CD14-positive monocyte (primary cell): ENCODE measurements around the gene AADAC. TPM values are rescaled to one million over a fixed set of nuclear protein-coding genes. Genes with fewer than 3 reads are reported as not detected.
"Not testable (repeated sequence)": the region's sequence is repeated elsewhere in the genome, so short reads cannot be mapped to it uniquely, and the experiment has no call there.

Experiments
- DNase-seq, 3 donors: peaks; one replicate each; pipeline ENCODE4 v3.0.0-alpha.2; 2011 to 2022
- H2AFZ ChIP-seq: 2 replicates; pipeline ENCODE4 v1.6.0; 2012; ENCODE audit warnings: mild to moderate bottlenecking, low read depth, low read length, inconsistent platforms; ENCODE audit not compliant: insufficient read depth, poor library complexity, severe bottlenecking
- H3K27ac ChIP-seq, 2 donors: 1 replicate in 1 of 2; 2 replicates in 1 of 2; pipeline ENCODE4 v1.5.1; 2012 to 2013; ENCODE audit warnings: low read length in 2 of 2, control low read depth in 1 of 2, inconsistent platforms in 1 of 2, low read depth in 1 of 2, mild to moderate bottlenecking in 1 of 2
- H3K27me3 ChIP-seq, 2 donors: one replicate each; pipeline versions ENCODE4 v1.6.0 to v1.6.1; 2011 to 2013; ENCODE audit warnings: low read length in 2 of 2; ENCODE audit not compliant: control insufficient read depth in 2 of 2, insufficient read depth in 2 of 2
- H3K36me3 ChIP-seq, 2 donors: replicated peaks in 1 of 2; 1 replicate in 1 of 2; 2 replicates in 1 of 2; pipeline versions ENCODE4 v1.5.1 to v1.6.1; 2012 to 2013; ENCODE audit warnings: low read length in 2 of 2, control low read depth in 1 of 2, inconsistent platforms in 1 of 2, mild to moderate bottlenecking in 1 of 2; ENCODE audit not compliant: insufficient read depth in 2 of 2, control insufficient read depth in 1 of 2
- H3K4me1 ChIP-seq, 2 donors: 1 replicate in 1 of 2; 2 replicates in 1 of 2; pipeline versions ENCODE4 v1.5.1 to v1.6.1; 2012 to 2013; ENCODE audit warnings: low read length in 2 of 2, control low read depth in 1 of 2, inconsistent platforms in 1 of 2, mild to moderate bottlenecking in 1 of 2, moderate library complexity in 1 of 2; ENCODE audit not compliant: insufficient read depth in 2 of 2, control insufficient read depth in 1 of 2
- H3K4me2 ChIP-seq: replicated peaks from 2 replicates; pipeline ENCODE3; 2012; ENCODE audit warnings: low read length, moderate library complexity, mild to moderate bottlenecking; ENCODE audit not compliant: poor library complexity, severe bottlenecking; ENCODE audit errors: extremely low read depth
- H3K4me3 ChIP-seq, 3 experiments: fragments of 200-600 bp in 1 of 3; sonication (generic) in 1 of 3; replicated peaks in 1 of 3; 1 replicate in 2 of 3; 2 replicates in 1 of 3; pipeline ENCODE4 v1.5.1; 2011 to 2013; ENCODE audit warnings: low read length in 3 of 3, mild to moderate bottlenecking in 3 of 3, control low read depth in 2 of 3, low read depth in 2 of 3, inconsistent platforms in 1 of 3, moderate library complexity in 1 of 3
- H3K79me2 ChIP-seq: 2 replicates; pipeline ENCODE4 v1.6.0; 2012; ENCODE audit warnings: mild to moderate bottlenecking, control low read depth, inconsistent platforms, low read length, moderate library complexity; ENCODE audit not compliant: insufficient read depth
- H3K9ac ChIP-seq: 2 replicates; pipeline ENCODE4 v1.6.0; 2017; ENCODE audit warnings: low read length, mild to moderate bottlenecking; ENCODE audit not compliant: insufficient read depth, poor library complexity, severe bottlenecking
- H3K9me3 ChIP-seq, 2 donors: replicated peaks in 1 of 2; 1 replicate in 1 of 2; 2 replicates in 1 of 2; pipeline versions ENCODE4 v1.5.1 to v1.6.1; 2012 to 2013; ENCODE audit warnings: low read length in 2 of 2, control low read depth in 1 of 2; ENCODE audit not compliant: control insufficient read depth in 1 of 2, insufficient read depth in 1 of 2
- H4K20me1 ChIP-seq: 2 replicates; pipeline ENCODE4 v1.6.0; 2012; ENCODE audit warnings: mild to moderate bottlenecking, low read length, control low read depth, moderate library complexity; ENCODE audit not compliant: insufficient read depth
- H3K27ac Mint-ChIP-seq, 7 donors: one replicate each; pipeline ENCODE4 v1.8.0; 2020; ENCODE audit warnings: mild to moderate bottlenecking in 7 of 7, mixed read lengths in 7 of 7, moderate library complexity in 6 of 7, inconsistent platforms in 2 of 7
- H3K27me3 Mint-ChIP-seq, 3 donors: one replicate each; pipeline ENCODE4 v1.8.0; 2021 to 2022; ENCODE audit warnings: low read depth in 3 of 3, mild to moderate bottlenecking in 3 of 3, mixed read lengths in 3 of 3, moderate library complexity in 3 of 3, inconsistent platforms in 1 of 3
- H3K36me3 Mint-ChIP-seq, 2 donors: one replicate each; pipeline ENCODE4 v1.8.0; 2020; ENCODE audit warnings: mixed read lengths in 2 of 2, inconsistent platforms in 1 of 2, mild to moderate bottlenecking in 1 of 2
- H3K4me1 Mint-ChIP-seq: one replicate; pipeline ENCODE4 v1.8.0; 2020; ENCODE audit warnings: mild to moderate bottlenecking, mixed read lengths
- H3K4me3 Mint-ChIP-seq, 2 donors: one replicate each; pipeline ENCODE4 v1.8.0; 2020; ENCODE audit warnings: mild to moderate bottlenecking in 2 of 2, mixed read lengths in 2 of 2, moderate library complexity in 1 of 2
- H3K9me3 Mint-ChIP-seq, 7 donors: one replicate each; pipeline ENCODE4 v1.8.0; 2020 to 2022; ENCODE audit warnings: mixed read lengths in 7 of 7, mild to moderate bottlenecking in 6 of 7, moderate library complexity in 6 of 7, inconsistent platforms in 2 of 7
- CTCF ChIP-seq: fragments of 200-600 bp; IDR thresholded peaks from one replicate; pipeline ENCODE4 v1.8.0; 2022; ENCODE audit warnings: antibody characterized with exemption, mild to moderate bottlenecking
- WGBS: methylation state at CpG from one replicate; pipeline ENCODE4 v1.1.5; 2013; ENCODE audit warnings: missing lambda C conversion rate; ENCODE audit not compliant: insufficient coverage; 5-methylcytosine and 5-hydroxymethylcytosine counted together
- intact Hi-C, 2 donors: fragments of 100-400 bp; cut with micrococcal nuclease; formaldehyde crosslinking; loops; one replicate each; pipeline versions ENCODE4 v1.15.0 to v1.15.1; 2023
- polyA minus RNA-seq: library from RNA; depleted of rRNA, polyadenylated mRNA; stranded (reverse); fragments of >200 nt; gene quantifications from 2 replicates; pipeline ENCODE4 v1.2.3, GENCODE V29; 2012
- polyA plus RNA-seq, 3 donors: library from polyadenylated mRNA; depleted of rRNA in 1 of 3; unstranded in 2 of 3; stranded (reverse) in 1 of 3; fragments of 300-500 nt in 2 of 3; fragments of >200 nt in 1 of 3; fragmentation: Illumina TruSeq in 2 of 3; gene quantifications; 1 replicate in 2 of 3; 2 replicates in 1 of 3; pipeline ENCODE4 v1.2.3, GENCODE V29; 2012 to 2021
- total RNA-seq, 12 experiments: library from RNA in 1 of 12; stranded (reverse) in 1 of 12; fragments of 120-200 nt in 1 of 12; gene quantifications; one replicate each; pipeline ENCODE4 v1.2.4 and lab custom pipeline; 2013 to 2026; ENCODE audit warnings: mixed read lengths in 6 of 12, inconsistent platforms in 1 of 12

AADAC gene
- total RNA-seq (2013) = 0.81 TPM
- polyA plus RNA-seq (not detected), polyA minus RNA-seq (not detected in 2 replicates), total RNA-seq (lab: John Stamatoyannopoulos, UW) (0 to 1.1 (median 0) reads per million in 11 experiments)

- intact Hi-C loops = no loop called here
- H2AFZ ChIP-seq = no peak within 1 kb of the TSS
- no peak for DNase-seq
- Mint-ChIP-seq H3K36me3 (no peaks in the 10 kb centered on the region), H3K27me3 (peaks cover 0 to under 1% (median 0%) of the 10 kb centered on the region in 3 donors), H3K4me1 (no peaks in the 10 kb centered on the region), H3K27ac (no peak within 1 kb of the TSS), H3K4me3 (no peak within 1 kb of the TSS), H3K9me3 (peaks cover 0 to 2% (median 0%) of the 10 kb centered on the region in 7 donors)
- no peaks in the 10 kb centered on the region for H3K4me1 ChIP-seq
- H3K27me3 ChIP-seq = no peaks in the 10 kb centered on the region
- no CpG with 5 or more reads among the region's 4 CpGs for WGBS
- TF ChIP-seq CTCF = no peak
- H3K27ac ChIP-seq = no peak within 1 kb of the TSS
- no peak within 1 kb of the TSS for H3K4me3 ChIP-seq
- H3K4me2 ChIP-seq = no peak within 1 kb of the TSS
- peaks cover 11 to 14% of the 10 kb centered on the region in 2 donors for H3K9me3 ChIP-seq
- no peaks in the 10 kb centered on the region for H3K79me2 ChIP-seq
- H4K20me1 ChIP-seq = no peaks in the 10 kb centered on the region
- no peak within 1 kb of the TSS for H3K9ac ChIP-seq
- no peaks in the 10 kb centered on the region for H3K36me3 ChIP-seq
Measured at GRCh38 chr3:151813799-151814198, at the start of gene AADAC. TSS of gene AADAC (plus strand) at chr3:151814116. CDS start at chr3:151814163, 47 bp downstream.

GRCh38 chr3:151764699-151765098, 49.2 kb upstream of the AADAC start:
- H3K36me3 ChIP-seq, H3K79me2 ChIP-seq, H3K9ac ChIP-seq, H4K20me1 ChIP-seq, H3K27me3 ChIP-seq, H3K4me3 ChIP-seq, H3K9me3 Mint-ChIP-seq, DNase-seq, H3K9me3 ChIP-seq, H3K4me3 Mint-ChIP-seq, H3K27ac Mint-ChIP-seq, intact Hi-C loops, H3K36me3 Mint-ChIP-seq, H3K27ac ChIP-seq, H2AFZ ChIP-seq, H3K27me3 Mint-ChIP-seq, H3K4me2 ChIP-seq: not testable (repeated sequence)
- peaks cover 10 to 20% of the 10 kb centered on the region in 2 donors for H3K4me1 ChIP-seq
- H3K4me1 Mint-ChIP-seq = peaks cover 21% of the 10 kb centered on the region
- 100% methylated on average over 1 of the region's 1 CpG for WGBS
